Astrocyte (in vitro differentiated cells and primary cell): ENCODE measurements around the gene CD28. TPM values are rescaled to one million over a fixed set of nuclear protein-coding genes. Genes with fewer than 3 reads are reported as not detected.

ENCODE experiments used
- DNase-seq: peaks from one replicate; pipeline ENCODE4 v3.0.0-alpha.2; 2010; ENCODE audit warnings: low read depth
- FAIRE-seq: peaks from 2 replicates; lab custom pipeline; 2011; peaks lifted over from hg19 to GRCh38; lab: Jason Lieb, UNC
- H2AFZ ChIP-seq: 2 replicates; pipeline ENCODE4 v1.6.0; 2012; ENCODE audit warnings: low read depth, low read length, inconsistent platforms
- H3K27ac ChIP-seq: 2 replicates; pipeline ENCODE4 v1.5.1; 2011; ENCODE audit warnings: low read depth, low read length, inconsistent platforms
- H3K27me3 ChIP-seq: 2 replicates; pipeline ENCODE4 v1.6.0; 2011; ENCODE audit warnings: low read length, inconsistent platforms; ENCODE audit not compliant: insufficient read depth
- H3K36me3 ChIP-seq: 2 replicates; pipeline ENCODE4 v1.5.1; 2011; ENCODE audit warnings: low read length, inconsistent platforms; ENCODE audit not compliant: insufficient read depth
- H3K4me1 ChIP-seq: 2 replicates; pipeline ENCODE4 v1.5.1; 2011; ENCODE audit warnings: low read length, inconsistent platforms; ENCODE audit not compliant: insufficient read depth
- H3K4me2 ChIP-seq: 2 replicates; pipeline ENCODE4 v1.6.0; 2012; ENCODE audit warnings: low read length, inconsistent platforms
- H3K4me3 ChIP-seq: 2 replicates; pipeline ENCODE4 v1.5.1; 2011; ENCODE audit warnings: low read depth, mild to moderate bottlenecking, low read length, inconsistent platforms; ENCODE audit not compliant: insufficient read depth
- H3K79me2 ChIP-seq: 2 replicates; pipeline ENCODE4 v1.6.0; 2012; ENCODE audit warnings: mild to moderate bottlenecking, low read length, inconsistent platforms; ENCODE audit not compliant: insufficient read depth
- H3K9ac ChIP-seq: 2 replicates; pipeline ENCODE4 v1.6.0; 2012; ENCODE audit warnings: mild to moderate bottlenecking, low read length, inconsistent platforms
- H3K9me3 ChIP-seq: 2 replicates; pipeline ENCODE4 v1.5.1; 2012; ENCODE audit warnings: low read depth, mild to moderate bottlenecking, low read length, inconsistent platforms; ENCODE audit not compliant: insufficient read depth
- H4K20me1 ChIP-seq: 2 replicates; pipeline ENCODE4 v1.6.0; 2012; ENCODE audit warnings: low read length, inconsistent platforms; ENCODE audit not compliant: insufficient read depth
- H3K27ac Mint-ChIP-seq: one replicate; pipeline ENCODE4 v1.8.0; 2021; ENCODE audit warnings: mild to moderate bottlenecking, mixed read lengths; ENCODE audit not compliant: unreplicated experiment
- H3K27me3 Mint-ChIP-seq: one replicate; pipeline ENCODE4 v1.8.0; 2021; ENCODE audit warnings: low read depth, mixed read lengths; ENCODE audit not compliant: unreplicated experiment
- H3K36me3 Mint-ChIP-seq: one replicate; pipeline ENCODE4 v1.8.0; 2021; ENCODE audit warnings: low read depth, mixed read lengths; ENCODE audit not compliant: unreplicated experiment
- H3K4me1 Mint-ChIP-seq: one replicate; pipeline ENCODE4 v1.8.0; 2021; ENCODE audit warnings: low read depth, mixed read lengths; ENCODE audit not compliant: unreplicated experiment
- H3K4me3 Mint-ChIP-seq: one replicate; pipeline ENCODE4 v1.8.0; 2021; ENCODE audit warnings: mild to moderate bottlenecking, moderate library complexity, mixed read lengths; ENCODE audit not compliant: unreplicated experiment
- H3K9me3 Mint-ChIP-seq: one replicate; pipeline ENCODE4 v1.8.0; 2021; ENCODE audit warnings: mild to moderate bottlenecking, mixed read lengths; ENCODE audit not compliant: unreplicated experiment
- CTCF ChIP-seq: IDR thresholded peaks from 2 replicates; pipeline ENCODE4 v1.5.1; 2011; ENCODE audit warnings: low read depth, mild to moderate bottlenecking, inconsistent platforms, low read length, moderate library complexity; ENCODE audit not compliant: insufficient read depth
- EZH2 ChIP-seq: IDR thresholded peaks from 2 replicates; pipeline ENCODE4 v1.6.1; 2012; ENCODE audit warnings: mild to moderate bottlenecking, low read length, inconsistent platforms; ENCODE audit not compliant: insufficient read depth
- total RNA-seq: library from RNA; stranded (reverse); gene quantifications from 2 replicates; pipeline ENCODE4 v1.2.1, GENCODE V29; 2021

The CD28 gene
- total RNA-seq, 1 donor from 2014 or later: not detected

- no peak overlapping the region for H3K27ac ChIP-seq
- no peak overlapping the region for H3K27ac Mint-ChIP-seq
- no peak overlapping the region for H3K4me3 ChIP-seq
- peaks cover 4% of the 10 kb centered on the region for H3K9me3 Mint-ChIP-seq
- no peak for DNase-seq
- peaks cover 1% of the 10 kb centered on the region for H3K4me1 Mint-ChIP-seq
- no peak for FAIRE-seq
- H3K27me3 ChIP-seq: no peaks in the 10 kb centered on the region
- no peak overlapping the region for H2AFZ ChIP-seq
- no peaks in the 10 kb centered on the region for H3K36me3 ChIP-seq
- no peaks in the 10 kb centered on the region for H3K4me1 ChIP-seq
- H3K79me2 ChIP-seq: no peaks in the 10 kb centered on the region
- no peak overlapping the region for H3K4me3 Mint-ChIP-seq
- no peak overlapping the region for H3K4me2 ChIP-seq
- peaks cover 1% of the 10 kb centered on the region for H3K27me3 Mint-ChIP-seq
- H3K36me3 Mint-ChIP-seq: peaks cover 5% of the 10 kb centered on the region
- no peaks in the 10 kb centered on the region for H4K20me1 ChIP-seq
- H3K9me3 ChIP-seq: no peaks in the 10 kb centered on the region
- H3K9ac ChIP-seq: no peak overlapping the region
- no peak for TF ChIP-seq CTCF
- TF ChIP-seq EZH2: no peak
Observed at GRCh38 chr2:203704430-203704829, 2.0 kb upstream of the CD28 start.

GRCh38 chr2:203705178-203705577, 1.3 kb upstream of the CD28 start:
- peaks cover 1% of the 10 kb centered on the region for H3K27me3 Mint-ChIP-seq
- FAIRE-seq (no peak), DNase-seq (no peak)
- Histone ChIP-seq H3K4me1 (no peaks in the 10 kb centered on the region), H3K27ac (no peak overlapping the region), H3K4me3 (no peak overlapping the region), H4K20me1 (no peaks in the 10 kb centered on the region), H2AFZ (no peak overlapping the region), H3K9ac (no peak overlapping the region), H3K27me3 (no peaks in the 10 kb centered on the region), H3K36me3 (no peaks in the 10 kb centered on the region), H3K79me2 (no peaks in the 10 kb centered on the region), H3K4me2 (no peak overlapping the region), H3K9me3 (no peaks in the 10 kb centered on the region)
- peaks cover 1% of the 10 kb centered on the region for H3K4me1 Mint-ChIP-seq
- peaks cover 5% of the 10 kb centered on the region for H3K36me3 Mint-ChIP-seq
- peaks cover 4% of the 10 kb centered on the region for H3K9me3 Mint-ChIP-seq
- H3K27ac Mint-ChIP-seq: no peak overlapping the region
- H3K4me3 Mint-ChIP-seq: no peak overlapping the region
- TF ChIP-seq CTCF (no peak), EZH2 (no peak)

GRCh38 chr2:203707530-203707929, 1.1 kb downstream of the CD28 start:
- Histone ChIP-seq H4K20me1 (no peaks in the 10 kb centered on the region), H3K4me3 (no peak overlapping the region), H2AFZ (no peak overlapping the region), H3K27ac (no peak overlapping the region), H3K4me1 (no peaks in the 10 kb centered on the region), H3K9ac (no peak overlapping the region), H3K27me3 (no peaks in the 10 kb centered on the region), H3K4me2 (no peak overlapping the region), H3K9me3 (no peaks in the 10 kb centered on the region), H3K79me2 (no peaks in the 10 kb centered on the region), H3K36me3 (no peaks in the 10 kb centered on the region)
- Mint-ChIP-seq H3K36me3 (peaks cover 2% of the 10 kb centered on the region), H3K27me3 (peaks cover 1% of the 10 kb centered on the region), H3K9me3 (peaks cover 4% of the 10 kb centered on the region), H3K4me1 (peaks cover 1% of the 10 kb centered on the region), H3K4me3 (no peak overlapping the region), H3K27ac (no peak overlapping the region)
- no peak for TF ChIP-seq CTCF
- no peak for TF ChIP-seq EZH2
- DNase-seq (no peak), FAIRE-seq (no peak)
